Amniotic stem cell (primary cell): ENCODE data around the gene SRCIN1.
"Not testable (repeated sequence)": the region's sequence is repeated elsewhere in the genome, so short reads cannot be mapped to it uniquely, and the experiment has no call there.

Experiments
- DNase-seq: peaks from one replicate; lab custom pipeline; 2025; lab: John Stamatoyannopoulos, UW

The SRCIN1 gene

DNA sequence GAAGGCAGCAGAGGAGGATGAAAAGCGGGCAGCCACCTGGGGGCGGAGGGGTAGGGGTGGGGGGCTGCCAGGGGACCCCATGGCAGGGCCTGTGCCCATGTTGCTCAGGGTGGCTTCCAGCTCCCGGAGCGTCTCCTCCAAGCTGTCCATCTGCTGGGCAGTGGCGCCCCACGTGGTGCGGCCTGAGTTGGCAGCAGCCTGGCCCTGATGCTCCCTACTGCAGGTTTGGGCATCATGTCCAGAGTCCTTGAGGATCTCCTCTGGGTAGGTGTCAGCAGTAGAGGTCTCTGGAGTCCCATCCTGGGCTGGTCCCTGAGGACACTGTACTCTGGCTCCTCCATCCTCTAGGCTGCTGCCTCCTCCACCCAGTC lies 60.9 kb downstream of the SRCIN1 start:
- no peak for DNase-seq

DNA sequence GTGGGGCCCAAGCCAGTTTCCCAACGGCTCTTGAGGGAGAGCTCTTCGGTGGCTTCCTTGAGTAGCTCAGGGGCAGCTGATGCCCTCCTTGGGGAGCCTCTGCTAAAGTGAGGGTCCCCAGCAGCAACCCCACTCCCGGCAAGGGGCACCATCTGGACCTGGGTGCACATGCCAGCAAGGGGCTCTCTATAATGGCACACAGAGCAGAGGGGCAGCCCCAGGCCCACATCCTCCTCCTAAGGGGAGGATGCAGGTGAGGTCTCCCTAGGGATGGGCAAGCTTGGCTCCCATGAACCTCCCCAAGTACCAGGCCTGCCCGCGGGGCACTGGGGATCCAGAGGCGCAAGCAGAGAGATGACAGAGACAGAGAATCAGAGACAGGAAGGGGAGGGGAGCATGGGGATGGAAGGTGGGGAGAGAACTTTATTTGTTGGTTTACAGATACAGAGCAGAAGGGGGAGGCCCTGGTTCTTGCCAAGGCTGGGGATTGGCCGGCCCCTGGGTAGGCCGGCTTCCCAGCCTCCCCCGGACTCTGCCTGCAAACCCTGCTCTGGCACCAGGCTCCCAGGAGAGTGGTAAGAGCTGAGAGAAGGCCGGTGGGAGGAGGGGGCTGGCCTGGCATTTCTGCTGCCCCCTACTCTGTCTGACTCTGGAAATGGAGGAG lies 61.4 kb downstream of the SRCIN1 start:
- DNase-seq = no peak

DNA sequence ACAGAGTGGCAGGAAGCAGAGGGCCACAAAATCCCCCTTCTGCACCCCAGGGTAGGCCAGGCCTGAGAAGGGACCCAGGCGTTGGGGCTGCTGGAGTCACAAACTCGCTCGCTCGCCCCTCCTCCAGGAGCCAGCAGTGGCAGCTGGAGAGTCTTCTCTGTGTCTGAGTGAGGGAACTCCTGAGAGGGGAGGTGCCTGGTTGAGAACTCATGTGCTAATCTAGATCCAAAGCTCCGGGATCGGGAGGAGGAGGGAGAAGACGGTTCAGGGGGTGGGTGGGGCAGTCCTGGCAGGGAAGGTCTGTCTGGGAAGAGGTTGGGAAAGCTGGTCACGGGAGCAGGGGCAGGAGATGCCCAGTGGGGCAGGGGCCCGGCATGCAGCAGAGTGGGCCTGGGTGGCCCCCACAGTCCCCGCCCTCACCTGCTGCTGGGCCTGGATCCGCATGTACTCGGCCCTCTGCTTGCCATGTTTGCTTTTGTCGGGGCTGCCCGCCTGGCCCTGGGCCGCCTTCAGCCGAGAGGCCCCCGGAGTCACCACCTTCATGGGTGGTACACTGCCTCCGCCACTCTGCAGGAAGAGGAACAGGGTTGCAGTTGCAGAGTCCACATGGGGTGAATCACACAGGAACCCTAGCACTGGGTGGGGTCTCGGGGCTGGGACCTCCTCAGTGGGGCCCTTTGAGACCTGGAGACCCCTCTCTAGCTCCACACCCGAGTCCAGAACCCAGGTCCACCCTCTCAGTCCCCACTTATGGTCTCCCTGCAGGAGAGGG lies 62.2 kb downstream of the SRCIN1 start:
- DNase-seq = no peak

DNA sequence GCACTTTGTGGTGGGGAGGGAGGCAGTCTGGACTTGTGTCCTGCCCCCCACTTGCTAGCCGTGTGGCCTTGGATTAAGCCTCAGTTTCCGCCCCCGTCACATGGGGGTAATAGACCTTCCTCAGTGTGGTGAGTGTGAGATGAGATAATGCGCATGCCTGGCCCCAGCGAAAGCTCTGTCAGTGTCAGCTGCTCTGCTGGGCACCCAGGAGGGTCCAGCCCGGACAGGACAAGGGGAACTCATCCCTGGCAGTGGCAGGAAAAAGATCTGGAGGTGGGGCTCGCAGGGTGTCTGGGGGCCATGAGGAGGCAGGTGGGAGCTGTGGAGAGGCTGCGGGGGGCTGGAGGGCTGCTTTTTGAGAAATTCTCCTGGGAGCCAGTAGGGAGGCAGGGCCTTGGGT lies 63.5 kb downstream of the SRCIN1 start:
- no peak for DNase-seq

DNA sequence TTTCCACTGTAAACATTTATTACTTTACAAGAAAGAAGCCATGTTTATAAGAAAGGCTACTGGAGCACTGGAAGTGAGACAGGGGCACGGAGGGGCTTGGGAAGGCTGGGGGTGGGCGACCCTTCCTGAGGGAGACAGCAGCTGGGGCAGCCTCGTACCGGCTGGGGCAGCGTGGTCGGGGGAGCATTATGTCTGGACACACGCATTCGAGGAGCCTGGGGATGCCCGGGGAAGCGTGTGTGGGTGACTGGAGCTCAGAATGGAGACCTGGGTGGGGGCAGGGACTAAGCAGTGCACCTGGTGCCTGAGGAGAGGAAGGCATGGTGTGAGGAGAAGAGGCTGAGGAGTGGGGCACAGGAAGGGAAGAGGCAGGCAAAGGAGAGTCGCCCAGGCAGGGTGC lies 64.5 kb downstream of the SRCIN1 start:
- no peak for DNase-seq

DNA sequence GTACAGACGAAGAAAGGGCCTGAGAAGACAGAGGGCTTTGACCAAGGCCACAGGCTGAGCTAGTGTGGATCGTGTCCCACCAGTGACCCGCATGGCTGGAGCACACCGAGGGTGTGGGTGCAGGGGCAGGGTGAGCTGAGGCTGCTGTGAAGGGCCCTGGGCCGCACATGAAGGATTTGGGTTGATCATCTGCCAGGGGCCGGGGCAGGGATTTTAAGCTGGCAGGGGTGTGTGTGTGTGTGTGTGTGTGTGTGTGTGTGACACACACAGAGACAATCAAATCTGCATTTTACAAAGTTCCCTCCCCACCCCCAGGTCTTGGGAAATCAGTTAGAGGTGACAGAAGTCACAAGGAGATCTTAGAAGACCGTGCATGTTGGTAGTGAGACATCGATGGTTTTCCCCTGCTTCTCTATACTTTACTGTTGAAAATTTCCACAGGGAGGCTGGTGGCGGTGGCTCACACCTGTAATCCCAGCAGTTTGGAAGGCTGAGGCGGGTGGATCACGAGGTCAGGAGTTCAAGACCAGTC lies 65.2 kb downstream of the SRCIN1 start:
- no peak for DNase-seq

DNA sequence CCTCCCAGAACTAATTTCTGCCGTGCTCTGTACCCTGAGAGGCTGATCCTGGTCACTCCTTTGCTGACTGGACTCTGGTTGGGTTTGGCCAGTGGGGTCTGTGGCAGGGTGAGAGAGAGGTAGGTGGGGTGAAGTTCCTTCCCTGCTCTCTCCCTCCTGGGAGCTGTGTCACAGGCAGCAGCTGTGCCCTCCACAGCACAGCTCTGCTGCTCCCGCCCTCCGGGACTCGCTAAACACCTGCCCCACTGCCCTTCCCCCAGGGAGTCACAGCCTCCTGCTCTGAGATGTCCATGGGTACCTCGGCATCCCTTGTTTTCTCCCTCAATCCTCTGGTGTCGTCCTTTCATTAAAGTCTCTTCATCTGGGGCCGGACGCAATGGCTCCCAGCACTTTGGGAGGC lies 66.4 kb downstream of the SRCIN1 start:
- DNase-seq = no peak

DNA sequence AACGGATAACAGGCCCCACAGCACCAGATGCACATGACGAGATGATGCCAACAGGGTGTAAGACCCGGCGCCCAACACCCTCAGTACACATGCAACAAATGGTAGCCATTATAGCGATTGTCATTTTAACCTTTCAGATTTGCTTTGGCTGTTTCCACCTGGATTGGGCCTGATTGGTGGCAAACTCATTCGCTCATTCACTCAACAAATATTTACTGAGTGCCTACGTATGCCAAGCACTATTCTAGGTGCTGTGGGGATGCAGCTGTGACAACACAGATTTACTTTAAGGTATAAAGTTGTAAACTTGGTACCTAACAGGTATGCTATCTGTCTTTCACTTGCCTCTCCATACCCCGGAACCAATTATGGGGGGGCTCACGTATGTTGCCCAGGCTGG lies 66.8 kb downstream of the SRCIN1 start:
- DNase-seq = no peak

DNA sequence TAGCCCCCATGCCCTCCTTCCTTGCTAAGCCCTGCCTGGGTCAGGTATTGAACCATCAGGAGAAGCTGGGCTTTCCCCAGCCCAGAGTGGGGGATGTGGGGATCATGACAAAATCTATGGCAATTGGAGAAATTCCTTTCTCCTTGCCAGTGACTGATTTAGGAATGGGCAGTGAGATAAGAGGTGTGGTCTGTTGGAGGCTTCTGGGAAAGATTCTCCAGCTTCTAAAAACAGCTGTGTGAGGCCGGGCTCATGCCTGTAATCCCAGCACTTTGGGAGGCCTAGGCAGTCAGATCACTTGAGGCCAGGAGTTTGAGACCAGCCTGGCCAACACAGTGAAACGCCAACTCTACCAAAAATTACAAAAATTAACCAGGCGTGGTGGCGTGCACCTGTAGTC lies 69.1 kb downstream of the SRCIN1 start:
- no peak for DNase-seq

DNA sequence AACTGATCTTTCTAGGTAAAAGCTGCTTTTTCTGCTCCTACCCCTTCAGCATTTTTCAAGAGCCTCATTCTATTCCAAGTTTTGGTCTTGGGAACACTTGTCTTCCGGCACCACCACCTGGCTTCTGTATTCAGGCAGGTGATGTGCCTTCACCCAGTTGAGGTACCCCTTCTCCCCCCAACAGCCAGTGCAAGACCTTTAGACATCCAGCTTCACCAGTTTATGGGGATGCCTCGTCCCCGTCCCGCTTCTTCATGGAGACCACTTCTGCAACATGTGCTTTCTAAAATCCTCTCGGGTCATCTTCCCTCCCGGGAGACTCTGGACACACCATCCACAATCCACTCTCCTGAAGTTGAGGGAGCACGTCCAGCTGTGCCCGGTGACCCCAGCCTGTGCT lies 69.9 kb downstream of the SRCIN1 start:
- DNase-seq = no peak

DNA sequence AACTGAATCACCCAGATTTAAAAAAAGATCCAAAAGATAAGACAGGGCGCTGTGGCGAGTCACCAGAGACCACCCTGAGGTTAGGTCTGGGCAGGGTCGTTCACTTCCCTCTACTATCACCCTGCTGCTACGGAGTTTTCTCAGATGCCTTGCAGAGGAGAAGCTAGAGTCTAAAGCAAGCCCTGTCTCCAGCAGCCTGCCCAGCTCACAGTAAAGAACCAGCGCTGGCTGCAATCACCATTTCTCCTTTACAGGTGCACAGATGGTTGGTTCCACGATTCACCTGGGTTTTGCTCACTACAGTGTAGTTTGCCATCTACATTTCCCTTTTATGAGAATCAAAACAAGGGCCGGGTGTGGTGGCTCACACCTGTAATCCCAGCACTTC lies 71.3 kb downstream of the SRCIN1 start:
- no peak for DNase-seq

DNA sequence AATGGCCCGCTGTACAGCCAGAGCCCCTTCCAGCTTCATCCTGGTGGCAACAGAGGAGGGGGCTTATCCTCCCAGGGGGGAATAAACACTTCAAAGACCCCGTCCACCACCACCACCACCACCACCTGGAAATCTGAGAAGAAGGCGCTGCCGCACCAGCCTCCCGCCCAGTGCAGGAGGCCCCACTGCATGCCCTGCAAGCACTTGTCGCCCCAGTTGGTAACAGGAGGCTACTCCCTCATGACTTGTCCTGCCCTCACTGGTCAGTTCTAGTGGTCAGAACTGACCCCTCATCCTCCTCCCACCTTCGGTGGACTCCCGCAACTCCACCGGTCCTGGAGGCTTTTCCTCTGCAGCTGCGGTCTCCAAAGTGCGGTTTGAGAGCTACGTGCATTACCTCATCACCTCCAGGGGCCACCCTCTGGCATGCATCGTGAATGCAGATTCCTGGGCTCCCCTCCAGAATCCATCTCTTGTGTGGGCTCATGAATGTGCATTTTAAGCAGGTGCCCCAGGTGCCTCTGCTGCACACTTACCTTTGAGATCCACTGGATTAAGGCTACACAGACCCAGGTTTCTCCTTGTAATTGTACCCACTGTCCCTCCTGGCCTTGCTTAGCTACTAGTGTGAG lies 71.8 kb downstream of the SRCIN1 start:
- DNase-seq = no peak

DNA sequence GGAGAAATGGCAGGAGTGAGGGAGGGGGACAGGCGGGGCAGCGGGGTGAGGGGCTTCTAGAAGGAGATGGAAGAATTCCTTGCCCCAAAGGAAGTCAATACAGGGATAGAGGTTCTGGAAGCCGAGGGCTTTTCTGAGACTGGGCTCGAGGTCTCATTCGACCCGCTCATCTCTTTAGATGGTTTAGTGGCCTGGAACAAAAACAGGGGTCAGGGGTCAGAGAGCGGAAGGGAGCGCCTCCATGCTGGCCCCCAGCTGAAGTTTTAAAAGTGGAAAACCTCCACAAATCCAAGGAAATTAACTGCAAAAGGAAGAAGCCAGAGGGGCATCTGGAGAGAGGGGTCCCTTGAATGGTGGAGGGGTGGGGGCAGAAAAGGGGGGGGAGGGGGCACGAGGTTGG lies 72.5 kb downstream of the SRCIN1 start:
- no peak for DNase-seq

DNA sequence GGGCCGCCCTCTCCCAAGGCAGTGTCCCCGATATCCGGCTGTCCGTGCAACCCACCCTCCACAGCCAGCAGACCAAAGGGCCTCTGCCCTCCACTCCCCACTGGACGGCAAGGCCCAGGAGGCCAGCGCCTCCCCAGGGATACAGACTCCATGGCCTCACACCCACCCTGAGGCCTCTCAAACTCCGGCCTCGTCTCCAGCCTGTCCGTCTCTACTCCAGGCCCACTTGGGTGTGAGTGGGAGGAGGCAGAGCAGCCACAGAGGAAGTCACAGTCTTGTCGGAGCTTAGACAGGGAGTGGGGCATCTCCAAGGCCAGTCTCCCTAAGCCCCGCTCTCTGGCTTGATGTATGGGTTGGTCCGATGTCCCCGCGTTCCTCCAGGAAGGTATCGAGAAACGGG lies 73.3 kb downstream of the SRCIN1 start:
- DNase-seq = no peak

DNA sequence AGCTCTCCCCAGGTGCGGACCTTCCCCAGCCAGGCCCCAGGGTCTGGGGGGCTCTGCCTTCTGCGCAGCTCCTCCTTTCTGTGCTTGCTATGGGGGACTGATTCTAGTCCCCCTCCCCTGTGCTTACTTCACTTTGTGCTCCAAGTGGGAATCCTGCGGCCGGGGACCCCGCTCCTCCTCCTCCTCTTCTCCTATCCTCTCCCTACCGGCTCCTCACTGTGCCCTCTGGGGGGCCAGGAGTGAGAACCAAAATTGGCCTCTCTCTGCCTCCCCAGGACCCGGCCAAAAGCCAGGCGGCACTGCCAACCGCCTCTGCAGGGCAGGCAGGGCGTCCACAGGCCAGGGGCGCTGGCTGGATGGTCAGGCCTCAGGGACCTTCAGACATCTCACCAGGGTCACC lies 74.0 kb downstream of the SRCIN1 start:
- DNase-seq = not testable (repeated sequence)

DNA sequence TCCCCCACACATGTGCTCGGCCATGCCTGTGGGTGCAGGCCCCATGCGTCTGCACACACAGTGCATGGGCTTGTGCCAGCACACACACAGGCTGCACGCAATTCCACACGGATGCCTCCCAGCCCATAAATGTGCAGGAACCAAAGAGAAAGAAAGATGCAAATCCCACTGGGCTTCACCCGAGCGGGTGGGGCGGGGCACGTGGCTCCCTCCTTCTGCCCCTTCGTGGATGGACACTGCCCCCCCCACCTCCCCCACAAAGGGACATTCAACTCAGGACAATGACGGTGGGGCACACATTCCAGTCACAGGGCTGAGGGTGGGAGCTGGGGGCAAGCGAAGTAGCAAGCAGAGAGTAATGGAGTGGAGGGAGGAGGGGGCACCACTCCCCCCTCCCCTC lies 74.9 kb downstream of the SRCIN1 start:
- DNase-seq = not testable (repeated sequence)

DNA sequence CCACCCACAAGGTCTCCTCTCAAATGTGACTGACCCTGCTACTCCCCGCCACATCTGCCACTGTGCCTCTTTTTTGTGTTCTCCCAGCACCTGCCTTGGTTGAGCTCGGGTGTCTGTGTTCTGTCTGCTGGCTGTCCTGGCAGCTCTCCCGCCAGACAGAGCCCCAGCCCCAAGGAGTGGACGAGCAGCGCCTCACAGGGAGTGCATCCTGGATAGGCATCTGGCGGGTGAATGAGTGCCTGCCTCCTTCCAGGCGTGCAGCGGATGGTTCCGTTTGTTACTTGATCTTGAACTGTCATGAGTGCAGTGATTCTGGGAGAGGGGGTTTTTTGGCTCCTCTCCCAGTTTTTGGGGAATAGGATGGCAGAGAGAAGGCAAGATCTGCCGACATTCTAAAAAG lies 77.6 kb downstream of the SRCIN1 start:
- not testable (repeated sequence) for DNase-seq

DNA sequence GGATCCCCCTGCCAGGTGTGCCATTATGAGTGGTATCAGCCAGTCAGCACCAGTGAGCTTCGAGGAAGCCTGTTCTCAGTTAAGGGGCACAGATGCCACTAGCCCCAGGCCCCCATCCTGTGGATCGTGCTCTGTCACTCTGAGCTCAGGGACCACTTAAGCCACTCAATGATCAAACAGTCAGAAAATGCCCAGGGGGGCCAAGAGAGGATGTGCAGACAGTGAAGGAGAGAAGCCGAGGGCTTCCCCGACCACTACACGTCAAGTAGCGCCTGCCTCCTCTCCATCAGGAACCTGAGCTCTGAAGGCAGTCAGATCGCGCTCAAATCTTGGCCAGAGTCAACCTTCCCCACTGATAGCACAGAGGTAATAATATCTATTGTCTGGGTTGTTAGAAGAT lies 79.2 kb downstream of the SRCIN1 start:
- not testable (repeated sequence) for DNase-seq

DNA sequence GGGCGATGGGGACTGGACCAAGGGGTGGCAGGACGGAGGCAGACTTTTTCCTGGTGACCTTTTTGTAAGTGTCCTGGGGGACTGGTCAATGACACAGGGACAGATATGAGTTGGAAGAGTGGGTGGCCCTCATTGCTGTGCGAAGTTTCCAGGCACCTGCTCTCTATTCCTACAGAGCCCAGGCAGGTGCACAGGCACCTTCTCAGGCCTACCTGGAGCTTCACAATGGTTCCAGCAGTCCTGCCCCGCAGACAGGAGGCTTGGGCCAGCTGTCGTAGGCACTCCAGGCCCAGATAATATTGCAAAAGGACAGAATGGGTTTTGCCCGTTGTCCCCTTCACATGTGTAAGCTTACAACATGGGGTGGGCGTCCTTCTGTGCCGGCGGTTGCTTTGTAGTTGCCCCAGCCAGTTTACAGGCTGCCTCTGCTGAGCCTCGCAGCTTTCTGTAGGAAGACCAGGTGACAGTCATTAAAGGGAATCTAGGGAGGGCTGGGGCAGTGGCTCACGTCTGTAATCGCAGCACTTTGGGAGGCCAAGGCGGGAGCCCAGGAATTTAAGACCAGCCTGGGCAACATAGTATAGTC lies 93.2 kb downstream of the SRCIN1 start:
- no peak for DNase-seq

DNA sequence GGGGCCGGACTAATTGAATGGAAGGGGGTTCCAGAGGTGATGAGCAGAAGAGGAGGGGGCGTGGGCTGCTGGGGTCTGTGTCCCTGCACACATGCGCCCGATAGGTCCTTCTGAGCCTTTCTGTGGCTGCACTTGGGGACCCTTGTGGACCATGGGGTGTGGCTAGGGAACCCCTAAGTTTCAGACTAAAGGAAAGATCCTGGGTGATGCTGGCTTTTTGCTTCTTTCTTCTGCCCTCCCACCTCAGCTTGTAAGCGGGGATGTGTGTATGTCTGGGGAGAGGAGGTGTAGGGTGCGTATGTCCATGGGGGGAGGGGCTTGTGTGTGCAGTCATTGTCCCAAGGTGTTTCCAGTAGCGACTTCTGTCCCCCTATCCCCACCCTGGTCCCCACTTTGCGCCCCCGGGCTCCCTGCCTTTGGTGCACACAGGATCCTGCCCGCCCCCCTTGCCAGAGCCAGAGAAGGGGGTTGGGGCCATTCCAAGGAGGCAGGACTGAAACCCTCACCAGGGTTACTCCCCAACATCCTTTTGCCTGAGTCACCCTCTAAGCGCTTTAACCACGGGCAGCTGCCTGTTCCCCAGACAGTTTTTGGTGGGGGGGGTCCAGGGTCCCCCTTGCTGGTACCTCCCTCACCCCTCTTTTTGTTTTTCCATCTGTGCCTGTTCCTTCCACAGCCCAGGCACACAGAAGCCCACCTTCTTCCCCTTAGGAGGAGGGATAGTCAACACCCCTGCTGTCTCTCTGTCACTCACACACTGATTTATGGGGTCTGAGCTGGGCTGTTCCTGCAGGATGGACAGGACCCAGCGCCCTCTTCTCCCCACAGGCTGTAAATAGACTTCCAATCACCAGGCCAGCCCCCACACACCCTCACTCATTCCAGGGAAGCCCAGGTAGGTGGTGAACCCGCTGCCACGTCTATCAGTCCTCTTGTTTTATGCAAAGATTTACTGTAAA lies 94.3 kb downstream of the SRCIN1 start:
- DNase-seq = peak; percentile 27

DNA sequence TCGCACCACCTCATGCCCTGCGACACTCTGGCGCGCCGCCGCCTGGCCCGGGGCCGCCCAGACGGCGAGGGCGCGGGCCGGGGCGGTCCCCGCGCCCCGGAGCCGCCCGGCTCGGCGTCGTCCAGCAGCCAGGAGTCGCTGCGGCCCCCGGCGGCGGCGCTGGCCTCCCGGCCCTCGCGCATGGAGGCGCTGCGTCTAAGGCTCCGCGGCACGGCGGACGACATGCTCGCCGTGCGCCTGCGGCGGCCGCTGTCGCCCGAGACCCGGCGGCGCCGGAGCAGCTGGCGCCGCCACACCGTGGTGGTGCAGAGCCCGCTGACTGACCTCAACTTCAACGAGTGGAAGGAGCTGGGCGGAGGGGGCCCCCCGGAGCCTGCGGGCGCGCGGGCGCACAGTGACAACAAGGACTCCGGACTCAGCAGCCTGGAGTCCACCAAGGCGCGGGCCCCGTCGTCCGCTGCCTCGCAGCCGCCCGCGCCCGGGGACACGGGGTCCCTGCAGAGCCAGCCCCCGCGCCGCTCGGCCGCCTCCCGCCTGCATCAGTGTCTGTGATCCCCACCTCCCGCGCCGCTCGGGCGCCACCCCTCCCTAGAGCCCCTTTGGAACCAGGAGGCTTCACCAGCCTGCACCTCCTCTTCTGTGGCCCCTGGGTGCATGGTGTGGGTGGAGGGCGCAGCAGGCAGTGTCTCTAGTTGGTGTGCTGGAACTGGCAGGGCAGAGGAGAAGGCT lies 95.2 kb downstream of the SRCIN1 start:
- DNase-seq = no peak
